Ishikawa (cell line): ENCODE data around the gene TMEM263.

Experiments used
- CEBPB ChIP-seq: IDR thresholded peaks from 2 replicates; pipeline ENCODE4 v1.6.1; 2012
- EGR1 ChIP-seq: IDR thresholded peaks from 2 replicates; pipeline ENCODE4 v1.6.1; 2012
- EP300 ChIP-seq: IDR thresholded peaks from 2 replicates; pipeline ENCODE4 v1.6.1; 2012; ENCODE audit warnings: borderline replicate concordance
- FOXM1 ChIP-seq: IDR thresholded peaks from 2 replicates; pipeline ENCODE4 v1.6.1; 2012; ENCODE audit warnings: low read depth, borderline replicate concordance
- NFIC ChIP-seq: IDR thresholded peaks from 2 replicates; pipeline ENCODE4 v1.6.1; 2012
- RAD21 ChIP-seq: IDR thresholded peaks from 2 replicates; pipeline ENCODE4 v1.6.1; 2012; ENCODE audit warnings: low read depth
- TAF1 ChIP-seq: IDR thresholded peaks from 2 replicates; pipeline ENCODE4 v1.6.1; 2012; ENCODE audit warnings: low read depth, mild to moderate bottlenecking
- YY1 ChIP-seq: IDR thresholded peaks from 2 replicates; pipeline ENCODE4 v1.6.1; 2012; ENCODE audit warnings: low read depth
- TF ChIP-seq, protein P1 (sequence below): IDR thresholded peaks from 2 replicates; pipeline ENCODE4 v1.6.1; 2012
- TF ChIP-seq, protein P2 (sequence below): IDR thresholded peaks from 2 replicates; pipeline ENCODE4 v1.6.1; 2012; ENCODE audit warnings: low read depth, mild to moderate bottlenecking

DNA sequence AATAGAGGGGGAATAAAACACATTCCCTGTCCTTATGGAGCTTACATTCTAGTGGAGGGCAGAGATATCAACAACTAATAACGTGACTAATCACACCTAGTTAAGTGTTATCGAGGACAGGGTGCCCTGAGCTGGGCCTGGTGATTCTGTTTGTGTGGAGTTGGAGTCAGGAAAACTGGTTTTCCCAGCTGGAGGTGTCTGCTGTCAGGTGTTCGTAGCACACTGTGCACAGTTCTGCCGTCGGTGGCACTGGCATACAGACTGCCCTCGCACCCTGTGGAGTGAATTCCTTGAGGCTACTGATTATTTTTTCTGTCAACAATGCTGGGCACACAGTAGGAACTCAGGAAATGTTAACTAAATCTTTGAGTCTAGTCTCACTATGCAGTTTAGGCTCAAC, 32.1 kb downstream of the TMEM263 start:
- TF ChIP-seq NFIC (no peak), EP300 (no peak), RAD21 (no peak), CEBPB (no peak), FOXM1 (no peak), EGR1 (no peak), TAF1 (no peak), YY1 (no peak)
- TF ChIP-seq, protein P1, sequence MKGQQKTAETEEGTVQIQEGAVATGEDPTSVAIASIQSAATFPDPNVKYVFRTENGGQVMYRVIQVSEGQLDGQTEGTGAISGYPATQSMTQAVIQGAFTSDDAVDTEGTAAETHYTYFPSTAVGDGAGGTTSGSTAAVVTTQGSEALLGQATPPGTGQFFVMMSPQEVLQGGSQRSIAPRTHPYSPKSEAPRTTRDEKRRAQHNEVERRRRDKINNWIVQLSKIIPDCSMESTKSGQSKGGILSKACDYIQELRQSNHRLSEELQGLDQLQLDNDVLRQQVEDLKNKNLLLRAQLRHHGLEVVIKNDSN: no peak
- TF ChIP-seq, protein P2, sequence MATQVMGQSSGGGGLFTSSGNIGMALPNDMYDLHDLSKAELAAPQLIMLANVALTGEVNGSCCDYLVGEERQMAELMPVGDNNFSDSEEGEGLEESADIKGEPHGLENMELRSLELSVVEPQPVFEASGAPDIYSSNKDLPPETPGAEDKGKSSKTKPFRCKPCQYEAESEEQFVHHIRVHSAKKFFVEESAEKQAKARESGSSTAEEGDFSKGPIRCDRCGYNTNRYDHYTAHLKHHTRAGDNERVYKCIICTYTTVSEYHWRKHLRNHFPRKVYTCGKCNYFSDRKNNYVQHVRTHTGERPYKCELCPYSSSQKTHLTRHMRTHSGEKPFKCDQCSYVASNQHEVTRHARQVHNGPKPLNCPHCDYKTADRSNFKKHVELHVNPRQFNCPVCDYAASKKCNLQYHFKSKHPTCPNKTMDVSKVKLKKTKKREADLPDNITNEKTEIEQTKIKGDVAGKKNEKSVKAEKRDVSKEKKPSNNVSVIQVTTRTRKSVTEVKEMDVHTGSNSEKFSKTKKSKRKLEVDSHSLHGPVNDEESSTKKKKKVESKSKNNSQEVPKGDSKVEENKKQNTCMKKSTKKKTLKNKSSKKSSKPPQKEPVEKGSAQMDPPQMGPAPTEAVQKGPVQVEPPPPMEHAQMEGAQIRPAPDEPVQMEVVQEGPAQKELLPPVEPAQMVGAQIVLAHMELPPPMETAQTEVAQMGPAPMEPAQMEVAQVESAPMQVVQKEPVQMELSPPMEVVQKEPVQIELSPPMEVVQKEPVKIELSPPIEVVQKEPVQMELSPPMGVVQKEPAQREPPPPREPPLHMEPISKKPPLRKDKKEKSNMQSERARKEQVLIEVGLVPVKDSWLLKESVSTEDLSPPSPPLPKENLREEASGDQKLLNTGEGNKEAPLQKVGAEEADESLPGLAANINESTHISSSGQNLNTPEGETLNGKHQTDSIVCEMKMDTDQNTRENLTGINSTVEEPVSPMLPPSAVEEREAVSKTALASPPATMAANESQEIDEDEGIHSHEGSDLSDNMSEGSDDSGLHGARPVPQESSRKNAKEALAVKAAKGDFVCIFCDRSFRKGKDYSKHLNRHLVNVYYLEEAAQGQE: no peak
